Sigmoid colon (tissue), 7 donors: Measurements from ENCODE around the gene MCOLN2. TPM values are rescaled to one million over a fixed set of nuclear protein-coding genes. Genes with fewer than 3 reads are reported as not detected.

Experiments used
- DNase-seq: peaks from one replicate; pipeline ENCODE4 v3.0.0-alpha.2; 2019
- H3K27ac ChIP-seq, 4 donors: fragments of 200-600 bp; sonication (generic); one replicate each; pipeline ENCODE4 v1.5.1; 2016 to 2019; ENCODE audit warnings: mild to moderate bottlenecking in 1 of 4
- H3K27me3 ChIP-seq, 3 donors: fragments of 200-600 bp; sonication (generic); one replicate each; pipeline ENCODE4 v1.5.1; 2019; ENCODE audit warnings: mild to moderate bottlenecking in 1 of 3
- H3K36me3 ChIP-seq, 4 donors: fragments of 200-600 bp; sonication (generic); one replicate each; pipeline ENCODE4 v1.5.1; 2016 to 2019
- H3K4me1 ChIP-seq, 4 donors: fragments of 200-600 bp; sonication (generic); one replicate each; pipeline ENCODE4 v1.5.1; 2017 to 2019
- H3K4me3 ChIP-seq, 4 donors: fragments of 200-600 bp; sonication (generic); one replicate each; pipeline ENCODE4 v1.5.1; 2017 to 2019; ENCODE audit warnings: mild to moderate bottlenecking in 2 of 4, moderate library complexity in 1 of 4
- H3K9me3 ChIP-seq, 4 donors: fragments of 200-600 bp in 3 of 4; sonication (generic) in 3 of 4; one replicate each; pipeline versions ENCODE4 v1.5.1 to v1.6.1; 2013 to 2019
- EP300 ChIP-seq, 4 donors: sonication (generic); formaldehyde crosslinking; IDR thresholded peaks; one replicate each; pipeline ENCODE4 v1.6.1; 2017; ENCODE audit warnings: antibody characterized with exemption in 4 of 4
- POLR2A ChIP-seq, 2 donors: fragments of 450-650 bp; IDR thresholded peaks; one replicate each; pipeline ENCODE4 v1.6.1; 2016; ENCODE audit warnings: antibody characterized with exemption in 2 of 2, mild to moderate bottlenecking in 2 of 2, moderate library complexity in 2 of 2
- POLR2AphosphoS5 ChIP-seq, 4 donors: sonication (generic); formaldehyde crosslinking; IDR thresholded peaks; one replicate each; pipeline ENCODE4 v1.6.1; 2017; ENCODE audit warnings: antibody characterized with exemption in 4 of 4
- WGBS, 2 donors: extraction: QIAGEN DNeasy Blood & Tissue Kit; methylation state at CpG; one replicate each; pipeline ENCODE4 v1.1.7; 2013; 5-methylcytosine and 5-hydroxymethylcytosine counted together
- intact Hi-C: fragments of 100-400 bp; cut with DNase I; formaldehyde crosslinking; loops from one replicate; pipeline ENCODE4 v1.15.1; 2023
- polyA plus RNA-seq, 3 donors: library from polyadenylated mRNA; stranded (reverse); fragments of 200-250 nt; gene quantifications; one replicate each; pipeline ENCODE4 v1.2.3, GENCODE V29; 2013
- total RNA-seq, 4 donors: library from RNA; depleted of rRNA; stranded (reverse); fragments of >200 nt; gene quantifications; one replicate each; pipeline ENCODE4 v1.1.0, GENCODE V29; 2016
- TF ChIP-seq, protein P1 (sequence below), 4 experiments: fragments of 450-650 bp in 3 of 4; fragments of 200-600 bp in 1 of 4; IDR thresholded peaks; one replicate each; pipeline ENCODE4 v1.5.1; 2016 to 2019; ENCODE audit warnings: antibody characterized with exemption in 4 of 4, mild to moderate bottlenecking in 3 of 4, moderate library complexity in 2 of 4
- donor health status: healthy with polysubstance abuse.
- donor health status: Bipolar disorder and iron deficiency.
- donor health status: healthy.

Gene MCOLN2
- total and polyA plus RNA-seq, 7 donors = 0.54 to 15.0 (median 4.9) TPM

DNA sequence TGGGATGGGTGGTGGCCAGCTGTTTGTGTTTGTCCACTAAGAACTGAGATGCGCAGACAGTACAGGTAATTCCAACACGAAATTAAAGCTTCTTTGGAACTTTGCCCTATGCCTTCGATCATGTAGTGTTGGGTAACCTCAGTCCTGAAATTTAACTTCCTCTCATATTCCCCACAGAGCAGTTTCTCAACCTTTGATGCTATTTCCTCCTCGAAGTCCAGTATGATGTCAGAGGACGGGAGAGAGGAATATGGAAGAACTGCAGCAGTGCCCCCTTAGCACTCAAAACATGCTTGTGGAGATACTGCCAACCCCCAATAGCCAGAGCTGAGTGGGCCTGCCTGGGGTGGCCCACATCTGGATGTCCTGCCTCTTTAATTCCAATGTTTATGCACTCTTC, 107.5 kb downstream of the MCOLN2 start:
- intact Hi-C loops = no loop called here
- Histone ChIP-seq H3K36me3 (no peaks in the 10 kb centered on the region), H3K27ac (no peak overlapping the region), H3K27me3 (peaks cover 13 to 32% (median 22%) of the 10 kb centered on the region in 3 donors), H3K4me3 (no peak overlapping the region), H3K9me3 (no peaks in the 10 kb centered on the region), H3K4me1 (peaks cover 0 to 11% (median 5%) of the 10 kb centered on the region in 4 donors)
- WGBS, 2 donors = 68 to 71% methylated on average over 5 of the region's 5 CpGs
- DNase-seq = no peak
- TF ChIP-seq EP300 (IDR thresholded peaks at IDR 0.05) = no peak
- no peak for TF ChIP-seq POLR2AphosphoS5 (IDR thresholded peaks at IDR 0.05)
- TF ChIP-seq POLR2A (IDR thresholded peaks at IDR 0.05) = no peak
- TF ChIP-seq, protein P1, sequence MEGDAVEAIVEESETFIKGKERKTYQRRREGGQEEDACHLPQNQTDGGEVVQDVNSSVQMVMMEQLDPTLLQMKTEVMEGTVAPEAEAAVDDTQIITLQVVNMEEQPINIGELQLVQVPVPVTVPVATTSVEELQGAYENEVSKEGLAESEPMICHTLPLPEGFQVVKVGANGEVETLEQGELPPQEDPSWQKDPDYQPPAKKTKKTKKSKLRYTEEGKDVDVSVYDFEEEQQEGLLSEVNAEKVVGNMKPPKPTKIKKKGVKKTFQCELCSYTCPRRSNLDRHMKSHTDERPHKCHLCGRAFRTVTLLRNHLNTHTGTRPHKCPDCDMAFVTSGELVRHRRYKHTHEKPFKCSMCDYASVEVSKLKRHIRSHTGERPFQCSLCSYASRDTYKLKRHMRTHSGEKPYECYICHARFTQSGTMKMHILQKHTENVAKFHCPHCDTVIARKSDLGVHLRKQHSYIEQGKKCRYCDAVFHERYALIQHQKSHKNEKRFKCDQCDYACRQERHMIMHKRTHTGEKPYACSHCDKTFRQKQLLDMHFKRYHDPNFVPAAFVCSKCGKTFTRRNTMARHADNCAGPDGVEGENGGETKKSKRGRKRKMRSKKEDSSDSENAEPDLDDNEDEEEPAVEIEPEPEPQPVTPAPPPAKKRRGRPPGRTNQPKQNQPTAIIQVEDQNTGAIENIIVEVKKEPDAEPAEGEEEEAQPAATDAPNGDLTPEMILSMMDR (IDR thresholded peaks at IDR 0.05) = no peak

DNA sequence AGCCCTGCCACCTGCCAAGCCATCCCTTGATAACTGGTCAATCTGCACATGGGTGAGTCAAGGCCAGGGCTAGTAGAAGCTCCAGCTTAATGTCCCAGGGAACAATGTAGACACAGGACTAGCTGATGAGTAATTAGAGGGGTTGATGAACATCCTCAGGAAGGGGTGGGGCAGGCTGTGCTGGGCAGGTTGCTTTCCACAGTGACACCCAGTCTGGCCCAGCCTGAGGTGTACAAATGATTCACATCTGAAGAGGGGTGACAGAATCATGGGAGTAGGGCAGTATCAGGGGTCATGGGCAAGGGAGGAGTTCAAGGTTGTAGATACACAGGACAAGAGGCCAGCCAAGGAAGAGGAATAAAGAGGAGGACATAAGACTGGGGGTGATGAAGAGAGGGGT, 108.2 kb downstream of the MCOLN2 start:
- TF ChIP-seq POLR2A (IDR thresholded peaks at IDR 0.05) (no peak), POLR2AphosphoS5 (IDR thresholded peaks at IDR 0.05) (no peak), EP300 (IDR thresholded peaks at IDR 0.05) (no peak)
- TF ChIP-seq, protein P1 (IDR thresholded peaks at IDR 0.05) = no peak
- Histone ChIP-seq H3K9me3 (no peaks in the 10 kb centered on the region), H3K4me3 (no peak overlapping the region), H3K27ac (no peak overlapping the region), H3K36me3 (no peaks in the 10 kb centered on the region), H3K27me3 (peaks cover 12 to 26% (median 22%) of the 10 kb centered on the region in 3 donors), H3K4me1 (peaks cover 0 to 11% (median 5%) of the 10 kb centered on the region in 4 donors)
- DNase-seq = no peak
- intact Hi-C loops = no loop called here

DNA sequence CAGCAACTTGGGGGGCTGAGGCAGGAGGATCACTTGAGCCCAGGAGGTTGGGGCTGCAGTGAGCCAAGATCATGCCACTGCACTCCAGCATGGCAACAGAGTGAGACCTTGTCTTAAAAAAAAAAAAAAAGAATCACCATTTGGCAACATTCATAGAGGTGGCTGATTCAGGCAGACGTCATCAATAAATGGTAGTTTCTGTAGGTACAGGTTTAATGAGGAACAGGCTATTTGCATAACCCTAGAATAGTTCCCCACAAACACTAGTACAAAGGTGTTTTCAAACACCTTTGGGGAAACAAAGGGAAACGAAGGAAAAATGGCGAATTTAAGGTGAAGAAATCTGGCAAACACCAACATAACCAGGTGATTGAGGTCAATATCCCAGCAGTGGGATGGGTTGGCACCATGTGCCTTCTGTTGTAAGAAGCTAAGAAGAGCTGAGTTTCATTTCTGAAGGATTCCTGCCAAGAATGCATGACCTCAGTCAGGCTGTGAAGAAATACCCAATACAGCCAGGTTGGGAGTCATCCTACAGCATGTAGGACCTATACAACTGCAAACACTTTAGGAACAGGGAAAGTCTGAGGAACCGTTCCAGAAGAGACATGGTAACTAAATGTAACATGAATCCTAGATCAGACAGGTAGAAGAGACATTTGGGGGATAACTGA, 109.5 kb downstream of the MCOLN2 start:
- 80 to 94% methylated on average over 4 of the region's 4 CpGs for WGBS, 2 donors
- intact Hi-C loops = no loop called here
- H3K27ac ChIP-seq = no peak overlapping the region
- H3K4me3 ChIP-seq = no peak overlapping the region
- no peak for DNase-seq
- no peaks in the 10 kb centered on the region for H3K36me3 ChIP-seq
- H3K4me1 ChIP-seq = peaks cover 0 to 2% (median 0%) of the 10 kb centered on the region in 4 donors
- peaks cover 0 to 12% (median 10%) of the 10 kb centered on the region in 3 donors for H3K27me3 ChIP-seq
- no peaks in the 10 kb centered on the region for H3K9me3 ChIP-seq
- TF ChIP-seq POLR2A (IDR thresholded peaks at IDR 0.05) (no peak), EP300 (IDR thresholded peaks at IDR 0.05) (no peak), POLR2AphosphoS5 (IDR thresholded peaks at IDR 0.05) (no peak)
- TF ChIP-seq, protein P1 (IDR thresholded peaks at IDR 0.05) = no peak

DNA sequence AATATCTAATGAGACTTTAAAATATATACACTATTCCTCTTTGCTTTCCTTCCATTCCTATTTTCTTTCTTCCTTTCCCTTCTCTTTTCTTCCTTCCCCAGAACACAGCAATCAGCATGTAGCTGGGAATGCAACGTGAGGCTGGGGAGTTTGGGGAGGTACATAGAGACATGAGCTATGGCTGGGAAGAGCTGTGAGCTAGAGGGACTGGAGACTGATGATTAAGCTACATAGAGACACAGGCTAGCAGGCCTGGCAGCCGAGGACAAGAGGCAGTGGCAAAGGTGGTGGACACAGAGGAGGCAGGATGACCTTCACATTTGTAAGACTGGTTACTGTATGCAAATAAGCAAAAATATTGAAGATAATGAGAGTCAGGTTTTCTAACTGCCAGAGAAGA, 111.4 kb downstream of the MCOLN2 start:
- intact Hi-C loops = no loop called here
- WGBS, 2 donors = 80 to 87% methylated on average over 2 of the region's 2 CpGs
- H3K4me3 ChIP-seq = no peak overlapping the region
- H3K27ac ChIP-seq = no peak overlapping the region
- no peaks in the 10 kb centered on the region for H3K9me3 ChIP-seq
- no peaks in the 10 kb centered on the region for H3K4me1 ChIP-seq
- H3K36me3 ChIP-seq = no peaks in the 10 kb centered on the region
- no peaks in the 10 kb centered on the region for H3K27me3 ChIP-seq
- TF ChIP-seq POLR2A (IDR thresholded peaks at IDR 0.05) = no peak
- TF ChIP-seq, protein P1 (IDR thresholded peaks at IDR 0.05) = no peak
- TF ChIP-seq EP300 (IDR thresholded peaks at IDR 0.05) = no peak
- no peak for TF ChIP-seq POLR2AphosphoS5 (IDR thresholded peaks at IDR 0.05)
- DNase-seq = no peak
